HepG2 (cell line): ENCODE results near the gene GCM1. TPM values are rescaled to one million over a fixed set of nuclear protein-coding genes. Genes with fewer than 3 reads are reported as not detected.
A peak's percentile ranks its signal among the peaks of the same experiment; 100 is the strongest.

Experiments
- ATF7 ChIP-seq, 2 experiments: fragments of 450-650 bp in 1 of 2; sonication (generic) in 1 of 2; formaldehyde crosslinking in 1 of 2; IDR thresholded peaks; 2 replicates each; pipeline versions ENCODE4 v1.4.0 to v1.6.1; 2016 to 2020; ENCODE audit warnings: antibody characterized with exemption in 1 of 2, mild to moderate bottlenecking in 1 of 2, missing genetic modification reagents in 1 of 2
- CENPT ChIP-seq: sonication (generic); formaldehyde crosslinking; IDR thresholded peaks from 2 replicates; pipeline ENCODE4 v1.8.0; 2022; ENCODE audit warnings: low read depth, mild to moderate bottlenecking, moderate library complexity, missing genetic modification reagents
- HNRNPLL ChIP-seq: fragments of 200-400 bp; formaldehyde crosslinking; IDR thresholded peaks from 2 replicates; pipeline ENCODE4 v1.6.1; 2017; ENCODE audit warnings: mild to moderate bottlenecking, low read depth, low read length; ENCODE audit not compliant: poor library complexity, severe bottlenecking
- IKZF1 ChIP-seq: fragments of 450-650 bp; IDR thresholded peaks from 2 replicates; pipeline ENCODE4 v1.7.1; 2016
- KDM1A ChIP-seq: IDR thresholded peaks from 2 replicates; pipeline ENCODE4 v1.6.1; 2016; ENCODE audit warnings: missing compliant biosample characterization
- KLF16 ChIP-seq, 2 experiments: sonication (generic) in 1 of 2; formaldehyde crosslinking in 1 of 2; IDR thresholded peaks; 2 replicates each; pipeline versions ENCODE4 v1.6.1 to v1.8.0; 2016 to 2023; ENCODE audit warnings: missing genetic modification reagents in 2 of 2, missing compliant biosample characterization in 1 of 2
- MIER2 ChIP-seq: IDR thresholded peaks from 2 replicates; pipeline ENCODE4 v1.6.1; 2016; ENCODE audit warnings: missing biosample characterization, missing genetic modification reagents
- NR2F6 ChIP-seq, 2 experiments: IDR thresholded peaks; 2 replicates each; pipeline ENCODE4 v1.6.1; 2016; ENCODE audit warnings: antibody characterized with exemption in 1 of 2, mild to moderate bottlenecking in 1 of 2
- RXRA ChIP-seq: sonication (generic); formaldehyde crosslinking; IDR thresholded peaks from 2 replicates; pipeline ENCODE4 v1.5.1; 2020; ENCODE audit warnings: missing genetic modification reagents
- SATB2 ChIP-seq: sonication (generic); formaldehyde crosslinking; IDR thresholded peaks from 2 replicates; pipeline ENCODE4 v1.5.0; 2020; ENCODE audit warnings: missing genetic modification reagents
- SMAD9 ChIP-seq: sonication (generic); formaldehyde crosslinking; IDR thresholded peaks from 2 replicates; pipeline ENCODE4 v1.5.1; 2020; ENCODE audit warnings: mild to moderate bottlenecking, missing genetic modification reagents
- ZBTB3 ChIP-seq: sonication (generic); formaldehyde crosslinking; IDR thresholded peaks from 2 replicates; pipeline ENCODE4 v1.4.0; 2020; ENCODE audit warnings: low read depth, mild to moderate bottlenecking, moderate library complexity, missing genetic modification reagents, borderline replicate concordance
- ZMYM2 ChIP-seq: sonication (generic); formaldehyde crosslinking; IDR thresholded peaks from 2 replicates; pipeline ENCODE4 v1.8.0; 2022; ENCODE audit warnings: mild to moderate bottlenecking, missing genetic modification reagents
- ZNF383 ChIP-seq: sonication (generic); formaldehyde crosslinking; IDR thresholded peaks from 2 replicates; pipeline ENCODE4 v1.4.0; 2020; ENCODE audit warnings: missing genetic modification reagents, mild to moderate bottlenecking, borderline replicate concordance
- ZNF577 ChIP-seq: sonication (generic); formaldehyde crosslinking; IDR thresholded peaks from 2 replicates; pipeline ENCODE4 v1.4.0; 2020; ENCODE audit warnings: mild to moderate bottlenecking, low read depth, missing genetic modification reagents, borderline replicate concordance
- ZNF598 ChIP-seq: sonication (generic); formaldehyde crosslinking; IDR thresholded peaks from 2 replicates; pipeline ENCODE4 v1.5.1; 2020; ENCODE audit warnings: mild to moderate bottlenecking, missing genetic modification reagents, borderline replicate concordance
- ZNF891 ChIP-seq: sonication (generic); formaldehyde crosslinking; IDR thresholded peaks from 2 replicates; pipeline ENCODE4 v1.5.0; 2020; ENCODE audit warnings: mild to moderate bottlenecking, missing genetic modification reagents
- polyA plus RNA-seq, 8 experiments: library from polyadenylated mRNA; depleted of rRNA in 3 of 8; stranded (reverse) in 7 of 8; unstranded in 1 of 8; fragments of >200 nt; fragmentation: Illumina TruSeq in 4 of 8; extraction: Trizol in 4 of 8; gene quantifications; 2 replicates each; pipeline versions ENCODE4 v1.2.1 to v1.2.3, GENCODE V29; 2011 to 2016; ENCODE audit warnings: low read depth in 4 of 8, missing spikeins in 1 of 8, mixed read lengths in 1 of 8; ENCODE audit not compliant: insufficient read depth in 1 of 8
- total RNA-seq, 5 experiments: library from RNA; depleted of rRNA; stranded (reverse); fragments of >200 nt; fragmentation: Illumina TruSeq; extraction: Trizol; gene quantifications; 2 replicates each; pipeline ENCODE4 v1.2.3, GENCODE V29; 2016; ENCODE audit warnings: low read depth in 1 of 5
- TF ChIP-seq, protein P1 (sequence below): IDR thresholded peaks from 2 replicates; pipeline ENCODE4 v1.4.0; 2020; ENCODE audit warnings: mild to moderate bottlenecking, missing genetic modification reagents
- TF ChIP-seq, protein P2 (sequence below): sonication (generic); formaldehyde crosslinking; IDR thresholded peaks from 2 replicates; pipeline ENCODE4 v1.8.1; 2022; ENCODE audit warnings: mild to moderate bottlenecking, missing genetic modification reagents
- TF ChIP-seq, protein P3 (sequence below): sonication (generic); formaldehyde crosslinking; IDR thresholded peaks from 2 replicates; pipeline ENCODE4 v1.8.1; 2023; ENCODE audit warnings: missing genetic modification reagents, inconsistent platforms, borderline replicate concordance
- TF ChIP-seq, protein P4 (sequence below): sonication (generic); formaldehyde crosslinking; IDR thresholded peaks from 2 replicates; pipeline ENCODE4 v1.4.0; 2020; ENCODE audit warnings: mild to moderate bottlenecking, missing genetic modification reagents
- TF ChIP-seq, protein P5 (sequence below): IDR thresholded peaks from 2 replicates; pipeline ENCODE4 v1.6.1; 2012; ENCODE audit warnings: inconsistent platforms

The GCM1 gene
- total and polyA plus RNA-seq, 2 of the 13 experiments (the other 11 are each of a cell fraction or from before 2014, with no cell fraction given), result 0.04 to 0.13 TPM

DNA sequence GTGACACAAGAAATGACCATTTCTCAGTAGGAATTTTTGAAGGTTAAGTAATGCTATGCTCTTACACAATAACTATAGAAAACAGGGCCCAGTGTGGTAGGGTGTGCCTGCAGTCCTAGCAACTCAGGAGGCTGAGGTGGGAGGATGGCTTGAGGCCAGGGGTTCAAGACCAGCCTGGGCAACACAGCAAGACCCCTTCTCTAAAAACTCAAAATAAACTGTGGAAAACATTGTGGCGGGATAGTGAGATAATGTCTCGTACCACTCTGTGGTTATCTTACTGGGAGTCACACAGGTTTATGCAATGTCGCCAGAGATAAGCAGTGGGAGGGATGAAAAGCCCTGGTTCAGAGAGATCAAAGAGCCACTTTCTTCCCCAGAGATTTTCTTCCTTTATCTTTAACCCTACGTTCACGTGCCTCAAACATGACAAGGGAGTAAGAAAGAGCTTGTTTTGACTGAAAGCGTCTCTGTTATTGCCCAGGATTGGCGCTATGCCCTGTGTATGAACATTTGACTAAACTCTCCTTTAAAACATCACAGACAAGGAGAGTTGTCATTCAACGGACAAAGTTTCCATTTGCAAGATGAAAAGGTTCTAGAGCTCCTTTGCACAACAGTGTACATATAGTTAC is 13.9 kb downstream of the GCM1 start (continued):
- TF ChIP-seq, protein P1, sequence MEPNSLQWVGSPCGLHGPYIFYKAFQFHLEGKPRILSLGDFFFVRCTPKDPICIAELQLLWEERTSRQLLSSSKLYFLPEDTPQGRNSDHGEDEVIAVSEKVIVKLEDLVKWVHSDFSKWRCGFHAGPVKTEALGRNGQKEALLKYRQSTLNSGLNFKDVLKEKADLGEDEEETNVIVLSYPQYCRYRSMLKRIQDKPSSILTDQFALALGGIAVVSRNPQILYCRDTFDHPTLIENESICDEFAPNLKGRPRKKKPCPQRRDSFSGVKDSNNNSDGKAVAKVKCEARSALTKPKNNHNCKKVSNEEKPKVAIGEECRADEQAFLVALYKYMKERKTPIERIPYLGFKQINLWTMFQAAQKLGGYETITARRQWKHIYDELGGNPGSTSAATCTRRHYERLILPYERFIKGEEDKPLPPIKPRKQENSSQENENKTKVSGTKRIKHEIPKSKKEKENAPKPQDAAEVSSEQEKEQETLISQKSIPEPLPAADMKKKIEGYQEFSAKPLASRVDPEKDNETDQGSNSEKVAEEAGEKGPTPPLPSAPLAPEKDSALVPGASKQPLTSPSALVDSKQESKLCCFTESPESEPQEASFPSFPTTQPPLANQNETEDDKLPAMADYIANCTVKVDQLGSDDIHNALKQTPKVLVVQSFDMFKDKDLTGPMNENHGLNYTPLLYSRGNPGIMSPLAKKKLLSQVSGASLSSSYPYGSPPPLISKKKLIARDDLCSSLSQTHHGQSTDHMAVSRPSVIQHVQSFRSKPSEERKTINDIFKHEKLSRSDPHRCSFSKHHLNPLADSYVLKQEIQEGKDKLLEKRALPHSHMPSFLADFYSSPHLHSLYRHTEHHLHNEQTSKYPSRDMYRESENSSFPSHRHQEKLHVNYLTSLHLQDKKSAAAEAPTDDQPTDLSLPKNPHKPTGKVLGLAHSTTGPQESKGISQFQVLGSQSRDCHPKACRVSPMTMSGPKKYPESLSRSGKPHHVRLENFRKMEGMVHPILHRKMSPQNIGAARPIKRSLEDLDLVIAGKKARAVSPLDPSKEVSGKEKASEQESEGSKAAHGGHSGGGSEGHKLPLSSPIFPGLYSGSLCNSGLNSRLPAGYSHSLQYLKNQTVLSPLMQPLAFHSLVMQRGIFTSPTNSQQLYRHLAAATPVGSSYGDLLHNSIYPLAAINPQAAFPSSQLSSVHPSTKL (CRISPR knock-in tag), result peak; percentile 99
- peak; percentile 92 for TF ChIP-seq NR2F6 (IDR thresholded peaks at IDR 0.05)
- TF ChIP-seq NR2F6 (CRISPR knock-in tag; IDR thresholded peaks at IDR 0.05), result peak; percentile 87
- TF ChIP-seq ZMYM2 (CRISPR knock-in tag), result peak; percentile 94
- TF ChIP-seq, protein P2, sequence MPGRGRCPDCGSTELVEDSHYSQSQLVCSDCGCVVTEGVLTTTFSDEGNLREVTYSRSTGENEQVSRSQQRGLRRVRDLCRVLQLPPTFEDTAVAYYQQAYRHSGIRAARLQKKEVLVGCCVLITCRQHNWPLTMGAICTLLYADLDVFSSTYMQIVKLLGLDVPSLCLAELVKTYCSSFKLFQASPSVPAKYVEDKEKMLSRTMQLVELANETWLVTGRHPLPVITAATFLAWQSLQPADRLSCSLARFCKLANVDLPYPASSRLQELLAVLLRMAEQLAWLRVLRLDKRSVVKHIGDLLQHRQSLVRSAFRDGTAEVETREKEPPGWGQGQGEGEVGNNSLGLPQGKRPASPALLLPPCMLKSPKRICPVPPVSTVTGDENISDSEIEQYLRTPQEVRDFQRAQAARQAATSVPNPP, result no peak
- no peak for TF ChIP-seq ATF7 (IDR thresholded peaks at IDR 0.05)
- TF ChIP-seq ATF7 (CRISPR knock-in tag; IDR thresholded peaks at IDR 0.05), result peak; percentile 88; the same call in 1 of the 2 replicates
- peak; percentile 80; the same call in 1 of the 2 replicates for TF ChIP-seq RXRA
- TF ChIP-seq, protein P3, sequence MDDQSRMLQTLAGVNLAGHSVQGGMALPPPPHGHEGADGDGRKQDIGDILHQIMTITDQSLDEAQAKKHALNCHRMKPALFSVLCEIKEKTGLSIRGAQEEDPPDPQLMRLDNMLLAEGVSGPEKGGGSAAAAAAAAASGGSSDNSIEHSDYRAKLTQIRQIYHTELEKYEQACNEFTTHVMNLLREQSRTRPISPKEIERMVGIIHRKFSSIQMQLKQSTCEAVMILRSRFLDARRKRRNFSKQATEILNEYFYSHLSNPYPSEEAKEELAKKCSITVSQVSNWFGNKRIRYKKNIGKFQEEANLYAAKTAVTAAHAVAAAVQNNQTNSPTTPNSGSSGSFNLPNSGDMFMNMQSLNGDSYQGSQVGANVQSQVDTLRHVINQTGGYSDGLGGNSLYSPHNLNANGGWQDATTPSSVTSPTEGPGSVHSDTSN (CRISPR knock-in tag), result no peak
- TF ChIP-seq, protein P4, sequence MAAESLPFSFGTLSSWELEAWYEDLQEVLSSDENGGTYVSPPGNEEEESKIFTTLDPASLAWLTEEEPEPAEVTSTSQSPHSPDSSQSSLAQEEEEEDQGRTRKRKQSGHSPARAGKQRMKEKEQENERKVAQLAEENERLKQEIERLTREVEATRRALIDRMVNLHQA (CRISPR knock-in tag), result no peak
- no peak for TF ChIP-seq ZNF383
- TF ChIP-seq ZNF598 (CRISPR knock-in tag), result no peak; the same call in 1 of the 2 replicates
- TF ChIP-seq HNRNPLL, result no peak
- no peak for TF ChIP-seq SMAD9 (CRISPR knock-in tag)
- peak; percentile 74 for TF ChIP-seq MIER2 (CRISPR knock-in tag)
- TF ChIP-seq IKZF1, result no peak
- peak; percentile 96 for TF ChIP-seq KDM1A (CRISPR knock-in tag)
- no peak for TF ChIP-seq SATB2 (CRISPR knock-in tag)
- TF ChIP-seq KLF16 (CRISPR knock-in tag; IDR thresholded peaks at IDR 0.05), result peak in 1 of 2 experiments; percentile 90; a peak in 2 of 4 replicates
- TF ChIP-seq, protein P5, sequence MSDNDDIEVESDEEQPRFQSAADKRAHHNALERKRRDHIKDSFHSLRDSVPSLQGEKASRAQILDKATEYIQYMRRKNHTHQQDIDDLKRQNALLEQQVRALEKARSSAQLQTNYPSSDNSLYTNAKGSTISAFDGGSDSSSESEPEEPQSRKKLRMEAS, result peak; percentile 60; the same call in 1 of the 2 replicates
- TF ChIP-seq ZNF891 (CRISPR knock-in tag), result no peak
- no peak for TF ChIP-seq CENPT (CRISPR knock-in tag)
- no peak for TF ChIP-seq ZNF577 (CRISPR knock-in tag)
- TF ChIP-seq ZBTB3, result 0 out of 2 replicates have a peak, but pooled peaks have one; percentile 32
